ENCODE measurements around the gene NUP133. TPM values are rescaled to one million over a fixed set of nuclear protein-coding genes. Genes with fewer than 3 reads are reported as not detected.

The NUP133 gene
- total and polyA plus RNA-seq, 4 donors, result 5.7 to 22.7 (median 10.4) TPM

DNA sequence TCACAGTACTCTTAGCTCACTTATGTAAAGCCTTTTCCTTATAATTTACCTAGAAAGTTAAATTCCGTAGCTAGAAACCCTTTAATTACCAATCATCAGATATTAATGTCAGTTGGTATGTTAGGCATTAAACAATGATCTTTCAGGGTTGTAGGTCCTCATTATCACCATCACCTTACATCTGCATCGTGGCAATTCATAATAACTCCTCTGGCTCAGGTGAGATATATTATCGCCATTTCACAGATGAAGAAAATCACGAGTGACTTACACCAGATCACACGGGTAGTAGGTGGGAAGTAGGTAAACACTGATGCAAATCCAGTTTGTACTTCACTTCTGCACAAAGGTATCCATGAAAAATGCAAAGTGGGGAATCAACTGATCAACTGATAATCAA is 639 bp downstream of the NUP133 start:
- TF ChIP-seq, protein P1, sequence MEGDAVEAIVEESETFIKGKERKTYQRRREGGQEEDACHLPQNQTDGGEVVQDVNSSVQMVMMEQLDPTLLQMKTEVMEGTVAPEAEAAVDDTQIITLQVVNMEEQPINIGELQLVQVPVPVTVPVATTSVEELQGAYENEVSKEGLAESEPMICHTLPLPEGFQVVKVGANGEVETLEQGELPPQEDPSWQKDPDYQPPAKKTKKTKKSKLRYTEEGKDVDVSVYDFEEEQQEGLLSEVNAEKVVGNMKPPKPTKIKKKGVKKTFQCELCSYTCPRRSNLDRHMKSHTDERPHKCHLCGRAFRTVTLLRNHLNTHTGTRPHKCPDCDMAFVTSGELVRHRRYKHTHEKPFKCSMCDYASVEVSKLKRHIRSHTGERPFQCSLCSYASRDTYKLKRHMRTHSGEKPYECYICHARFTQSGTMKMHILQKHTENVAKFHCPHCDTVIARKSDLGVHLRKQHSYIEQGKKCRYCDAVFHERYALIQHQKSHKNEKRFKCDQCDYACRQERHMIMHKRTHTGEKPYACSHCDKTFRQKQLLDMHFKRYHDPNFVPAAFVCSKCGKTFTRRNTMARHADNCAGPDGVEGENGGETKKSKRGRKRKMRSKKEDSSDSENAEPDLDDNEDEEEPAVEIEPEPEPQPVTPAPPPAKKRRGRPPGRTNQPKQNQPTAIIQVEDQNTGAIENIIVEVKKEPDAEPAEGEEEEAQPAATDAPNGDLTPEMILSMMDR (IDR thresholded peaks at IDR 0.05; ENCODE audit: low read depth, low read length, missing input control), result no peak
- TF ChIP-seq YY1 (IDR thresholded peaks at IDR 0.05) (no peak), RXRA (IDR thresholded peaks at IDR 0.05) (no peak)
- WGBS, result 3% methylated on average over 5 of the region's 5 CpGs

DNA sequence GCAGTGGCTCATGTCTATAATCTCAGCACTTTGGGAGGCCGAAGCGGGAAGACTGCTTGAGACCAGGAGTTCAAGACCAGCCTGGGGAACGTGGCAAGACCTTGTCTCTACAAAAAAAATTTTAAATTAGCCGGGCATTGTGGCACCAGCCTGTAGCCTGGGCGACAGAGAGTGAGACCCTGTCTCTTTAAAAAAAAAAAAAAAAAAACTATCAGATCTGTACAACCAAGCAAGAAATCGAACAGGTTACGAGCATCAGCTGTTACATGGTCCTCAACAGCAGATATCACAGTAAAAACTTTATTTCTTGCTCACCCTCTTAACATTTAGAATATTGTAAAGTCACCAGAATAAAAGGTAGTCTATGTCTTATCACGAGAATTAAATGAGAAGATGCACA is 1.5 kb downstream of the NUP133 start:
- Histone ChIP-seq H3K36me3 (ENCODE audit: control insufficient read depth in 4 of 4, insufficient read depth in 3 of 4, low read depth in 1 of 4, low read length in 3 of 4) (peaks cover 0 to 7% (median 3%) of the 10 kb centered on the region in 4 donors), H3K27ac (ENCODE audit: low read depth in 1 of 2, low read length in 2 of 2) (no peak overlapping the region), H3K4me3 (ENCODE audit: low read depth in 1 of 3, low read length in 3 of 3) (no peak overlapping the region), H3K9ac (ENCODE audit: low read depth in 1 of 2, low read length in 2 of 2) (no peak overlapping the region), H3K9me3 (ENCODE audit: control insufficient read depth in 4 of 4, low read length in 3 of 4) (no peaks in the 10 kb centered on the region), H3K27me3 (ENCODE audit: control insufficient read depth in 4 of 4, insufficient read depth in 4 of 4, low read length in 3 of 4) (no peaks in the 10 kb centered on the region), H3K4me1 (ENCODE audit: control insufficient read depth in 4 of 4, insufficient read depth in 4 of 4, low read length in 3 of 4) (peaks cover 0 to 25% (median 15%) of the 10 kb centered on the region in 4 donors)
- DNase-seq (ENCODE audit: low spot score), result no peak
- TF ChIP-seq TAF1 (conservative IDR thresholded peaks at IDR 0.05) (no peak), SP1 (IDR thresholded peaks at IDR 0.05) (no peak), NR2F2 (IDR thresholded peaks at IDR 0.05) (no peak), EGR1 (IDR thresholded peaks at IDR 0.05; ENCODE audit: low read depth in 2 of 2) (no peak)
- TF ChIP-seq, protein P2, sequence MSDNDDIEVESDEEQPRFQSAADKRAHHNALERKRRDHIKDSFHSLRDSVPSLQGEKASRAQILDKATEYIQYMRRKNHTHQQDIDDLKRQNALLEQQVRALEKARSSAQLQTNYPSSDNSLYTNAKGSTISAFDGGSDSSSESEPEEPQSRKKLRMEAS (IDR thresholded peaks at IDR 0.05), result no peak
- 86% methylated on average over 8 of the region's 8 CpGs for WGBS

More for the DNA sequence above, 639 bp downstream of the NUP133 start:
- Histone ChIP-seq H3K4me1 (ENCODE audit: control insufficient read depth in 4 of 4, insufficient read depth in 4 of 4, low read length in 3 of 4) (peaks cover 0 to 25% (median 15%) of the 10 kb centered on the region in 4 donors), H3K4me3 (ENCODE audit: low read depth in 1 of 3, low read length in 3 of 3) (peak overlapping the region; percentile 88 to 96 (median 89)), H3K9me3 (ENCODE audit: control insufficient read depth in 4 of 4, low read length in 3 of 4) (no peaks in the 10 kb centered on the region), H3K27ac (ENCODE audit: low read depth in 1 of 2, low read length in 2 of 2) (peak overlapping the region; percentile 78 to 96), H3K9ac (ENCODE audit: low read depth in 1 of 2, low read length in 2 of 2) (peak overlapping the region; percentile 68 to 90), H3K27me3 (ENCODE audit: control insufficient read depth in 4 of 4, insufficient read depth in 4 of 4, low read length in 3 of 4) (no peaks in the 10 kb centered on the region), H3K36me3 (ENCODE audit: control insufficient read depth in 4 of 4, insufficient read depth in 3 of 4, low read depth in 1 of 4, low read length in 3 of 4) (peaks cover 0 to 7% (median 0%) of the 10 kb centered on the region in 4 donors)
- DNase-seq (ENCODE audit: low spot score), result no peak

DNA sequence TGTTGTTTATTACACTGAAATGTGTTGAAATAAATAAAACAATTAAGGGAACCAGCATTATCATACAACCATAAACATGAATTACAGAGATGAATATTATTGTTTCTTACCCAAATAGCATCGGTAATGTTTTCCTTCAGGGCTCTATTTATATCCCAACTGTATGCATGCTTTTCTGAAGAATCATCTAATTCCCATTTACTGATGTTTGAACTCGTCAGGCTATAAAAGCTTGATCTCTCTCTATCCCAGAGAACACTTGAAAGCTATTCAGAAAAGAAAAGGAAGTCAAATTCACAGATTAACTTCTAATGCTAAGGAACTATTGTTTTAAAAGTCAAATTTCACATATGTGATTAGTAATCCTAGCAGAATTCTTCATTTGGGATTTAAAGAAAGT is 12.4 kb downstream of the NUP133 start:
- Histone ChIP-seq H3K9ac (ENCODE audit: low read depth in 1 of 2, low read length in 2 of 2) (no peak overlapping the region), H3K27ac (ENCODE audit: low read depth in 1 of 2, low read length in 2 of 2) (no peak overlapping the region), H3K9me3 (ENCODE audit: control insufficient read depth in 4 of 4, low read length in 3 of 4) (no peaks in the 10 kb centered on the region), H3K36me3 (ENCODE audit: control insufficient read depth in 4 of 4, insufficient read depth in 3 of 4, low read depth in 1 of 4, low read length in 3 of 4) (peaks cover 8 to 68% (median 53%) of the 10 kb centered on the region in 4 donors), H3K4me3 (ENCODE audit: low read depth in 1 of 3, low read length in 3 of 3) (no peak overlapping the region), H3K27me3 (ENCODE audit: control insufficient read depth in 4 of 4, insufficient read depth in 4 of 4, low read length in 3 of 4) (no peaks in the 10 kb centered on the region), H3K4me1 (ENCODE audit: control insufficient read depth in 4 of 4, insufficient read depth in 4 of 4, low read length in 3 of 4) (no peaks in the 10 kb centered on the region)
- 97% methylated on average over 2 of the region's 2 CpGs for WGBS
- TF ChIP-seq TAF1 (conservative IDR thresholded peaks at IDR 0.05) (no peak), JUND (IDR thresholded peaks at IDR 0.05) (no peak), SP1 (IDR thresholded peaks at IDR 0.05) (no peak), RXRA (IDR thresholded peaks at IDR 0.05) (no peak), FOXA1 (IDR thresholded peaks at IDR 0.05) (no peak)
- TF ChIP-seq, protein P3, sequence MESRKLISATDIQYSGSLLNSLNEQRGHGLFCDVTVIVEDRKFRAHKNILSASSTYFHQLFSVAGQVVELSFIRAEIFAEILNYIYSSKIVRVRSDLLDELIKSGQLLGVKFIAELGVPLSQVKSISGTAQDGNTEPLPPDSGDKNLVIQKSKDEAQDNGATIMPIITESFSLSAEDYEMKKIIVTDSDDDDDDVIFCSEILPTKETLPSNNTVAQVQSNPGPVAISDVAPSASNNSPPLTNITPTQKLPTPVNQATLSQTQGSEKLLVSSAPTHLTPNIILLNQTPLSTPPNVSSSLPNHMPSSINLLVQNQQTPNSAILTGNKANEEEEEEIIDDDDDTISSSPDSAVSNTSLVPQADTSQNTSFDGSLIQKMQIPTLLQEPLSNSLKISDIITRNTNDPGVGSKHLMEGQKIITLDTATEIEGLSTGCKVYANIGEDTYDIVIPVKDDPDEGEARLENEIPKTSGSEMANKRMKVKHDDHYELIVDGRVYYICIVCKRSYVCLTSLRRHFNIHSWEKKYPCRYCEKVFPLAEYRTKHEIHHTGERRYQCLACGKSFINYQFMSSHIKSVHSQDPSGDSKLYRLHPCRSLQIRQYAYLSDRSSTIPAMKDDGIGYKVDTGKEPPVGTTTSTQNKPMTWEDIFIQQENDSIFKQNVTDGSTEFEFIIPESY (IDR thresholded peaks at IDR 0.05), result no peak
- TF ChIP-seq, protein P4, sequence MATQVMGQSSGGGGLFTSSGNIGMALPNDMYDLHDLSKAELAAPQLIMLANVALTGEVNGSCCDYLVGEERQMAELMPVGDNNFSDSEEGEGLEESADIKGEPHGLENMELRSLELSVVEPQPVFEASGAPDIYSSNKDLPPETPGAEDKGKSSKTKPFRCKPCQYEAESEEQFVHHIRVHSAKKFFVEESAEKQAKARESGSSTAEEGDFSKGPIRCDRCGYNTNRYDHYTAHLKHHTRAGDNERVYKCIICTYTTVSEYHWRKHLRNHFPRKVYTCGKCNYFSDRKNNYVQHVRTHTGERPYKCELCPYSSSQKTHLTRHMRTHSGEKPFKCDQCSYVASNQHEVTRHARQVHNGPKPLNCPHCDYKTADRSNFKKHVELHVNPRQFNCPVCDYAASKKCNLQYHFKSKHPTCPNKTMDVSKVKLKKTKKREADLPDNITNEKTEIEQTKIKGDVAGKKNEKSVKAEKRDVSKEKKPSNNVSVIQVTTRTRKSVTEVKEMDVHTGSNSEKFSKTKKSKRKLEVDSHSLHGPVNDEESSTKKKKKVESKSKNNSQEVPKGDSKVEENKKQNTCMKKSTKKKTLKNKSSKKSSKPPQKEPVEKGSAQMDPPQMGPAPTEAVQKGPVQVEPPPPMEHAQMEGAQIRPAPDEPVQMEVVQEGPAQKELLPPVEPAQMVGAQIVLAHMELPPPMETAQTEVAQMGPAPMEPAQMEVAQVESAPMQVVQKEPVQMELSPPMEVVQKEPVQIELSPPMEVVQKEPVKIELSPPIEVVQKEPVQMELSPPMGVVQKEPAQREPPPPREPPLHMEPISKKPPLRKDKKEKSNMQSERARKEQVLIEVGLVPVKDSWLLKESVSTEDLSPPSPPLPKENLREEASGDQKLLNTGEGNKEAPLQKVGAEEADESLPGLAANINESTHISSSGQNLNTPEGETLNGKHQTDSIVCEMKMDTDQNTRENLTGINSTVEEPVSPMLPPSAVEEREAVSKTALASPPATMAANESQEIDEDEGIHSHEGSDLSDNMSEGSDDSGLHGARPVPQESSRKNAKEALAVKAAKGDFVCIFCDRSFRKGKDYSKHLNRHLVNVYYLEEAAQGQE (IDR thresholded peaks at IDR 0.05), result no peak
- DNase-seq (ENCODE audit: low spot score), result no peak

Data from liver (tissue), 9 donors.